ENCODE data around the gene PNMA5.

- TF ChIP-seq CTCF (IDR thresholded peaks at IDR 0.05; ENCODE audit: extremely low read depth in 1 of 2, insufficient read depth in 1 of 2, low read depth in 1 of 2, low read length in 2 of 2) = no peak
- no peak for TF ChIP-seq POLR2A (IDR thresholded peaks at IDR 0.05; ENCODE audit: low read depth, low read length)
- no peak for TF ChIP-seq POLR2AphosphoS5 (IDR thresholded peaks at IDR 0.05; ENCODE audit: insufficient read depth, low read depth, low read length)
- TF ChIP-seq EZH2 (IDR thresholded peaks at IDR 0.05; ENCODE audit: borderline replicate concordance, low read depth, low read length, severe bottlenecking) = no peak
- TF ChIP-seq MAX (IDR thresholded peaks at IDR 0.05; ENCODE audit: insufficient read depth, insufficient read length) = no peak
- TF ChIP-seq FOS (IDR thresholded peaks at IDR 0.05; ENCODE audit: borderline replicate concordance, insufficient read depth, low read length) = no peak
- TF ChIP-seq GATA2 (IDR thresholded peaks at IDR 0.05; ENCODE audit: insufficient read depth, insufficient read length, low read depth, low read length) = no peak
Measured at GRCh38 chrX:153004780-153005179, 10.9 kb upstream of the PNMA5 start.

Measured in endothelial cell of umbilical vein (primary cell).